Measurements from ENCODE around the gene SLC5A6. TPM values are rescaled to one million over a fixed set of nuclear protein-coding genes. Genes with fewer than 3 reads are reported as not detected.

Gene SLC5A6
- total RNA-seq, 2 experiments from 2014 or later, result 55.5 to 60.1 TPM

- CTCF ChIA-PET (ENCODE audit: unreplicated experiment), result interaction anchor here (1.0 kb wide), 1 partner anchor 24 kb away, joined by 3 read pairs; no protein-coding TSS in a partner anchor
- H3K9me3 ChIP-seq (ENCODE audit: low read length), result no peaks in the 10 kb centered on the region
- BruUV-seq (replicated peaks), result no TSS peak
- peak overlapping the region; percentile 73 for H3K4me2 ChIP-seq (ENCODE audit: low read length)
- H3K4me1 ChIP-seq (ENCODE audit: insufficient read depth, low read length, poor library complexity, severe bottlenecking), result peaks cover 48% of the 10 kb centered on the region
- peak overlapping the region; percentile 51 for H3K4me3 ChIP-seq (ENCODE audit: low read depth, low read length, poor library complexity, severe bottlenecking)
- H2AFZ ChIP-seq (ENCODE audit: low read length), result no peak overlapping the region
- DNase-seq (ENCODE audit: low spot score), result peak; percentile 14
- POLR2A ChIA-PET, result interaction anchor here (0.6 to 1.6 kb wide), 3 partner anchors 13 to 221 kb away, joined by 3 to 7 read pairs (median 3); no protein-coding TSS in a partner anchor
- no peaks in the 10 kb centered on the region for H4K20me1 ChIP-seq (ENCODE audit: insufficient read depth, low read length)
- peak overlapping the region; percentile 55 for H3K27ac ChIP-seq (ENCODE audit: low read depth, low read length, poor library complexity, severe bottlenecking)
- intact Hi-C loops (cut with micrococcal nuclease; ENCODE audit: unreplicated experiment), result loop anchor here (5.0 kb wide), 2 partner anchors 78 to 147 kb away; partner anchors contain the start of genes GTF3C2 and PREB
- no peaks in the 10 kb centered on the region for H3K9me2 ChIP-seq (ENCODE audit: insufficient read depth, low read length)
- TF ChIP-seq CTCF (conservative IDR thresholded peaks at IDR 0.05; ENCODE audit: low read length) (no peak), EZH2phosphoT487 (IDR thresholded peaks at IDR 0.05; ENCODE audit: borderline replicate concordance, low read depth, low read length) (no peak)
- peaks cover 55% of the 10 kb centered on the region for H3K79me2 ChIP-seq (ENCODE audit: insufficient read depth, low read depth, low read length)
- peaks cover 60% of the 10 kb centered on the region for H3K36me3 ChIP-seq (ENCODE audit: insufficient read depth, low read length)
Measured at GRCh38 chr2:27209621-27210401, 2.3 kb downstream of the SLC5A6 start.

GRCh38 chr2:27208486-27209050, 3.5 kb downstream of the SLC5A6 start:
- H4K20me1 ChIP-seq (ENCODE audit: insufficient read depth, low read length), result no peaks in the 10 kb centered on the region
- no peak overlapping the region for H3K27ac ChIP-seq (ENCODE audit: low read depth, low read length, poor library complexity, severe bottlenecking)
- no peaks in the 10 kb centered on the region for H3K9me2 ChIP-seq (ENCODE audit: insufficient read depth, low read length)
- ChIA-PET POLR2A (interaction anchor here (0.7 to 0.9 kb wide), 3 partner anchors 11 to 75 kb away, joined by 3 read pairs; partner anchors contain the start of gene PREB), CTCF (ENCODE audit: unreplicated experiment) (interaction anchor here (0.9 kb wide), 1 partner anchor 12 kb away, joined by 3 read pairs; no protein-coding TSS in a partner anchor)
- H3K4me2 ChIP-seq (ENCODE audit: low read length), result peak overlapping the region; percentile 73
- no peak for DNase-seq (ENCODE audit: low spot score)
- H2AFZ ChIP-seq (ENCODE audit: low read length), result no peak overlapping the region
- H3K36me3 ChIP-seq (ENCODE audit: insufficient read depth, low read length), result peaks cover 65% of the 10 kb centered on the region
- H3K4me1 ChIP-seq (ENCODE audit: insufficient read depth, low read length, poor library complexity, severe bottlenecking), result peaks cover 42% of the 10 kb centered on the region
- no peak overlapping the region for H3K4me3 ChIP-seq (ENCODE audit: low read depth, low read length, poor library complexity, severe bottlenecking)
- H3K79me2 ChIP-seq (ENCODE audit: insufficient read depth, low read depth, low read length), result peaks cover 47% of the 10 kb centered on the region
- TF ChIP-seq EZH2phosphoT487 (IDR thresholded peaks at IDR 0.05; ENCODE audit: borderline replicate concordance, low read depth, low read length) (no peak), CTCF (conservative IDR thresholded peaks at IDR 0.05; ENCODE audit: low read length) (no peak)
- TSS peak; percentile 45 for BruUV-seq (replicated peaks)
- H3K9me3 ChIP-seq (ENCODE audit: low read length), result no peaks in the 10 kb centered on the region
- intact Hi-C loops (cut with micrococcal nuclease; ENCODE audit: unreplicated experiment), result no loop called here
